ENCODE measurements around the gene PKHD1.

The PKHD1 gene

DNA sequence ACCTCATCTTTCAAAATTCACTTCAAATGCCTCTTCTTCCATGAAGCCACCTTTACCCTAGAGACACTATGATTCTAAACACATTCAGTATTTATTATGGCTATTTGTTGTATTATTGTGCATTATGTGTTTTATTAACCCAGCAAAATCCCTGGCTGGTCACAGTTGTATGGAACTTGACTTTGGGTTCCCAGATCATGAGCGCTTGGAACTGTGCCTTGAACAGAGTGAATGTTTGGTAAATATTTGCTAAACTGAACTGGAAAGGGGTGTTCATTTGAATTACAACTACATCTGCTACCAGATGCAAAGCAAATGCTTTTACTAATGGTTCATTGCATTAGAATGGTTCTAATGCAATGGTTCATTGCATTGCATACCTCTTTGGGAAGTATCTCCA lies 259.8 kb downstream of the PKHD1 start:
- CTCF ChIA-PET: no interaction called here
- DNase-seq (ENCODE audit: extremely low spot score): no peak
- POLR2A ChIA-PET: no interaction called here
- no peak for TF ChIP-seq BHLHE40 (IDR thresholded peaks at IDR 0.05; ENCODE audit: borderline replicate concordance)
- TF ChIP-seq FOXK2 (IDR thresholded peaks at IDR 0.05): no peak
- no peak for TF ChIP-seq ZNF384 (IDR thresholded peaks at IDR 0.05)

DNA sequence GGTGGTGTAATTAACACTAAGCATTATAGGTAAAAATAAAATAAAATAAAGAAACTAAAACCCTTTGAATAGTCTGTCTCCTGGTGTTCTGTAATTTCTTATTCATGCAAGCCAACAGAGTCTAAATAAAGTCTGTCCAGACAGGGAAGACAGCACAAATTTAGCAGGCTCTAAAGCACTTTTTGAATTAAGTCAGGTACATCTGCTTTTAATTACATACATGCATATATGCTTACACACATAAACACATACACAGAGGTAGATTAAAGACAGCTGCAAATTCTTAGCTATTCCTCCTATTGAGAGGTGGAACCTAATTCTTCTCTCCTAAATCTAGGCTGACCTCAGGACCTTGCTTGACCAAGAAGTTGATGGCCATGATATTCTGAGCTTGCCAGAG lies 262.5 kb downstream of the PKHD1 start:
- no peak for DNase-seq (ENCODE audit: extremely low spot score)
- ChIA-PET CTCF (no interaction called here), POLR2A (no interaction called here)
- TF ChIP-seq FOXK2 (IDR thresholded peaks at IDR 0.05) (no peak), CTBP1 (IDR thresholded peaks at IDR 0.05; ENCODE audit: borderline replicate concordance) (no peak), TARDBP (IDR thresholded peaks at IDR 0.05) (no peak), ZNF384 (IDR thresholded peaks at IDR 0.05) (no peak), HDGF (IDR thresholded peaks at IDR 0.05; ENCODE audit: borderline replicate concordance) (no peak), LEF1 (IDR thresholded peaks at IDR 0.05; ENCODE audit: borderline replicate concordance) (no peak)

- no peak for TF ChIP-seq FOXM1 (IDR thresholded peaks at IDR 0.05; ENCODE audit: borderline replicate concordance)
- no peak for TF ChIP-seq ZNF384 (IDR thresholded peaks at IDR 0.05)
- TF ChIP-seq TARDBP (IDR thresholded peaks at IDR 0.05): no peak
- no peak for TF ChIP-seq PKNOX1 (IDR thresholded peaks at IDR 0.05)
- no peak for TF ChIP-seq FOXA1 (IDR thresholded peaks at IDR 0.05)
- no peak for TF ChIP-seq ARNT (IDR thresholded peaks at IDR 0.05)
- TF ChIP-seq HDGF (IDR thresholded peaks at IDR 0.05; ENCODE audit: borderline replicate concordance): no peak
- TF ChIP-seq ELF4 (IDR thresholded peaks at IDR 0.05): no peak
- no peak for TF ChIP-seq CTBP1 (IDR thresholded peaks at IDR 0.05; ENCODE audit: borderline replicate concordance)
- TF ChIP-seq BHLHE40 (IDR thresholded peaks at IDR 0.05; ENCODE audit: borderline replicate concordance): no peak
- TF ChIP-seq L3MBTL2 (conservative IDR thresholded peaks at IDR 0.05): no peak
- no peak for TF ChIP-seq FOXK2 (IDR thresholded peaks at IDR 0.05)
- no peak for TF ChIP-seq SP1 (IDR thresholded peaks at IDR 0.05)
- no peak for TF ChIP-seq LEF1 (IDR thresholded peaks at IDR 0.05; ENCODE audit: borderline replicate concordance)
- TF ChIP-seq SUZ12 (IDR thresholded peaks at IDR 0.05): no peak
- no peak for DNase-seq (ENCODE audit: extremely low spot score)
- CTCF ChIA-PET: no interaction called here
- POLR2A ChIA-PET: no interaction called here
Measured at GRCh38 chr6:51820555-51820954, 266.9 kb downstream of the PKHD1 start.

GRCh38 chr6:51818520-51819022 lies 268.8 kb downstream of the PKHD1 start:
- no peak for DNase-seq (ENCODE audit: extremely low spot score)
- TF ChIP-seq L3MBTL2 (conservative IDR thresholded peaks at IDR 0.05) (no peak), HDGF (IDR thresholded peaks at IDR 0.05; ENCODE audit: borderline replicate concordance) (no peak), NFRKB (IDR thresholded peaks at IDR 0.05) (no peak), SUZ12 (IDR thresholded peaks at IDR 0.05) (no peak), ARNT (IDR thresholded peaks at IDR 0.05) (no peak), BHLHE40 (IDR thresholded peaks at IDR 0.05; ENCODE audit: borderline replicate concordance) (no peak), FOXK2 (IDR thresholded peaks at IDR 0.05) (no peak), ELF4 (IDR thresholded peaks at IDR 0.05) (no peak)
- ChIA-PET POLR2A (no interaction called here), CTCF (no interaction called here)

DNA sequence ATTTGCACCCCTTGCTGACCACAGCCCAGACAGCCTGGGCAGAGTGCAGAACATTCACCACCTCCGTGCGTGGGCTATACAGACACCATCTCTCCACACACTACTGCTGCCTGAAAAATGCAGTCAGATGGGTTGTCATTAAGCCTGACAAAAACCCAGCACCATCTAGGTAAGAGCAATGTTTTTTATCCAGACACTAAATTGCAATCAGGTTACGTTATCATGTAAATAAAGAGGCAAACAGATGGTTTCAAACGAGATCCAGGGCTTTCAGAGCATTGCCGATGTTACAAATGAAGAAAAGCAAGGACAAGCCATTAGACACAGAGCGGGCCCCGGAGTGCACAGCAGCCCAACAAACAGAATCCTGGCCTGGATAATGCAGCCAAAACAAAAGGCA lies 269.6 kb downstream of the PKHD1 start:
- TF ChIP-seq NFRKB (IDR thresholded peaks at IDR 0.05) (no peak), LEF1 (IDR thresholded peaks at IDR 0.05; ENCODE audit: borderline replicate concordance) (no peak), CTBP1 (IDR thresholded peaks at IDR 0.05; ENCODE audit: borderline replicate concordance) (no peak), ARNT (IDR thresholded peaks at IDR 0.05) (no peak), FOXK2 (IDR thresholded peaks at IDR 0.05) (no peak), SP1 (IDR thresholded peaks at IDR 0.05) (no peak), L3MBTL2 (conservative IDR thresholded peaks at IDR 0.05) (no peak)
- ChIA-PET POLR2A (no interaction called here), CTCF (no interaction called here)
- DNase-seq (ENCODE audit: extremely low spot score): no peak

DNA sequence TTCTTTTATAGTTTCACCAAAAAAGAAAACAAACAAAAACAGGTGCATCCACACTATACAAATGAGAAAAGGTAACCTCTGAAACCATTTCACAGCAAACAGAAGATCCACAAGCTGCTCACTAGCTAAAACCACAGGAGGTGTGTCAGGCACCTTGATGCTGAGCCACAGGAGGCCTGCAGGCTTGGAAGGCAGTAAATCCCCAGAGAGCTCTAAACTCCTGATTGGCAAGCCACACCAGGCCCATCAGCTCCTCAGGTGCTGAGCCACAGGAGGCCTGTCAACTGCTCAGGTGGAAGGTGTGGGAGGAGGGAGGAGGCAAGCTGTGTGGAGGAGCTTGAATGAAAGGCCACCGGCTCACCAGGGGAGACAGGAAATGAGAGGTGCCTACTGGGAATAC lies 273.0 kb downstream of the PKHD1 start:
- no peak for TF ChIP-seq ARNT (IDR thresholded peaks at IDR 0.05)
- no peak for TF ChIP-seq CTBP1 (IDR thresholded peaks at IDR 0.05; ENCODE audit: borderline replicate concordance)
- TF ChIP-seq HDGF (IDR thresholded peaks at IDR 0.05; ENCODE audit: borderline replicate concordance): no peak
- no peak for TF ChIP-seq SUZ12 (IDR thresholded peaks at IDR 0.05)
- no peak for TF ChIP-seq BHLHE40 (IDR thresholded peaks at IDR 0.05; ENCODE audit: borderline replicate concordance)
- no peak for TF ChIP-seq FOXM1 (IDR thresholded peaks at IDR 0.05; ENCODE audit: borderline replicate concordance)
- no peak for TF ChIP-seq FOXA1 (IDR thresholded peaks at IDR 0.05)
- TF ChIP-seq ZNF384 (IDR thresholded peaks at IDR 0.05): no peak
- CTCF ChIA-PET: no interaction called here
- no peak for DNase-seq (ENCODE audit: extremely low spot score)
- POLR2A ChIA-PET: no interaction called here

DNA sequence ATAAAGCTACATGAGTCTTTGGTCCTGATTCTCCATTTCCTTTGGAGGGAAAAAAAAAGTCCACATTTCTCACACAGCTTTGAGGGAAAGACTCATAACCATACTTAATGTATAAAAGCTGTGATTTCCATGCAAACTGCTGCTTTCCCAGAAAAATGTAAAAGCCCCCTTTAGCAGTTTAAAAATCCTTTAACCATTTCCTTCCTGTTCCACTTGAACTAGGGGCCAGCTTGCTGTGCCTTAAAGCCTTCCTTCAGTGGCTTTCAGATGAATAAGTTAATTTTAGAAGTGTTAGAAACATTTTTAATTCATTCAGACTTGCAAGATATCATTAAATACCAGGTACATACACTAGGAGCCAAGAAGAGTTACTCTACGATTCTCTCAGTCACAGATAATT lies 273.5 kb downstream of the PKHD1 start:
- no peak for DNase-seq (ENCODE audit: extremely low spot score)
- POLR2A ChIA-PET: no interaction called here
- CTCF ChIA-PET: no interaction called here
- TF ChIP-seq ELF4 (IDR thresholded peaks at IDR 0.05) (no peak), HDGF (IDR thresholded peaks at IDR 0.05; ENCODE audit: borderline replicate concordance) (no peak), FOXM1 (IDR thresholded peaks at IDR 0.05; ENCODE audit: borderline replicate concordance) (no peak), BHLHE40 (IDR thresholded peaks at IDR 0.05; ENCODE audit: borderline replicate concordance) (no peak), ARNT (IDR thresholded peaks at IDR 0.05) (no peak), NFRKB (IDR thresholded peaks at IDR 0.05) (no peak), LEF1 (IDR thresholded peaks at IDR 0.05; ENCODE audit: borderline replicate concordance) (no peak), SP1 (IDR thresholded peaks at IDR 0.05) (no peak), FOXK2 (IDR thresholded peaks at IDR 0.05) (no peak), ZNF384 (IDR thresholded peaks at IDR 0.05) (no peak), TARDBP (IDR thresholded peaks at IDR 0.05) (no peak), PKNOX1 (IDR thresholded peaks at IDR 0.05) (no peak)
